ENCODE data around the gene CCDC88C.

DNA sequence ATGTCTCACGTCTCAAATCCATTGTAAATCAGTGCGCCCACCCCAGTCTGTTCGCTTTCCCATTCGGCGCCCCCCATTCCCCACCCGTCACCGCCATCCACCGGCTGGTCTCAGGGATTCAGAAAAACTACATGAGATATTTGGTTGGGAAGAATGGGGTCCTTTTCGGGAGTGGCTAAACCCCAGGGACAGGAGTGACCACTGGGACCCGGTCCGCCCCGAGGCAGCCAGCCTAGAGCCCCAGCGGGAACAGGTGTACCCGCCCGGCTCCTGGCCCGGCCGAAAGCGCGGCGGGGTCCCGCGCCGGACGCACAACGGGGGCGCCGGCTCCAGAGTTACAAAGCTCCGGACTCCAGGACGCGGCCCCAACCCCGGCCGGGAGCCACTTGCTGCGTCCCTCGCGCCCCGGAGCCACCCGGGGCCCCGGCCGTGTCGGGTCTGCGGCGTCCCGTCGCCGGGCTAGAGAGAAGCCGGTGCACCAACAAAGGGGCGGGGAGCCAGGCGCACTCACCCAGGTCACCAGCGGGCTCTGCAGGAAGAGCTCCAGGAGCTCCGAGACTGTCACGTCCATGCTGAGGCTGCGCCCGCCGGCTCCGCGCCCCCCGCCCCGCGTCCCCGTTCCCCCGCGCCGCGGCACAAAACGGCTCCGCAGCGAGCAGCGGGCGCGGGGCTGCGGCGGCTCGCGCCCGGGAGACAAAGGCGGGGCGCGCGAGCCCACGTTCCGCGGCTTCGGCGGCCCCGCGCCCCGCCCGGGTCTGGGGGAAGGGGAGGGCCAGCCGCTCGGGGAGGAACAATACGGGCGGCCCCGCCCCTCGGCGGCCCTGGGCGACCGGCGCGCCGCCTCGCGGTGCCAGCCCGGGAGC lies at the start of gene CCDC88C:
- TF ChIP-seq, protein P1, sequence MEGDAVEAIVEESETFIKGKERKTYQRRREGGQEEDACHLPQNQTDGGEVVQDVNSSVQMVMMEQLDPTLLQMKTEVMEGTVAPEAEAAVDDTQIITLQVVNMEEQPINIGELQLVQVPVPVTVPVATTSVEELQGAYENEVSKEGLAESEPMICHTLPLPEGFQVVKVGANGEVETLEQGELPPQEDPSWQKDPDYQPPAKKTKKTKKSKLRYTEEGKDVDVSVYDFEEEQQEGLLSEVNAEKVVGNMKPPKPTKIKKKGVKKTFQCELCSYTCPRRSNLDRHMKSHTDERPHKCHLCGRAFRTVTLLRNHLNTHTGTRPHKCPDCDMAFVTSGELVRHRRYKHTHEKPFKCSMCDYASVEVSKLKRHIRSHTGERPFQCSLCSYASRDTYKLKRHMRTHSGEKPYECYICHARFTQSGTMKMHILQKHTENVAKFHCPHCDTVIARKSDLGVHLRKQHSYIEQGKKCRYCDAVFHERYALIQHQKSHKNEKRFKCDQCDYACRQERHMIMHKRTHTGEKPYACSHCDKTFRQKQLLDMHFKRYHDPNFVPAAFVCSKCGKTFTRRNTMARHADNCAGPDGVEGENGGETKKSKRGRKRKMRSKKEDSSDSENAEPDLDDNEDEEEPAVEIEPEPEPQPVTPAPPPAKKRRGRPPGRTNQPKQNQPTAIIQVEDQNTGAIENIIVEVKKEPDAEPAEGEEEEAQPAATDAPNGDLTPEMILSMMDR (IDR thresholded peaks at IDR 0.05) = no peak
- TF ChIP-seq POLR2A (IDR thresholded peaks at IDR 0.05) = no peak
